Activated CD8-positive, alpha-beta T cell treated with anti-CD3 and anti-CD28 coated beads for 36 hours (primary cell): ENCODE results near the gene CADM2. TPM values are rescaled to one million over a fixed set of nuclear protein-coding genes. Genes with fewer than 3 reads are reported as not detected.

Experiments
- ATAC-seq: fragments of 200-7000 bp; cut with Tn5 transposase; one replicate; pipeline ENCODE4 v1.10.0; 2021; ENCODE audit warnings: mild to moderate bottlenecking, moderate library complexity
- CTCF ChIA-PET: fragments of 350-600 bp; sonication (Branson Sonifier 250); formaldehyde crosslinking; loops from one replicate; lab custom pipeline; 2021; ENCODE audit warnings: antibody characterized with exemption; lab: Charles Lee
- POLR2A ChIA-PET: fragments of 350-600 bp; sonication (Branson Sonifier 250); formaldehyde crosslinking; loops from one replicate; lab custom pipeline; 2021; ENCODE audit warnings: antibody characterized with exemption; lab: Charles Lee
- DNase-seq: peaks from one replicate; pipeline ENCODE4 v3.0.0-alpha.2; 2020
- H3K27ac Mint-ChIP-seq: one replicate; pipeline ENCODE4 v1.8.0; 2021; ENCODE audit warnings: mild to moderate bottlenecking, mixed read lengths
- H3K27me3 Mint-ChIP-seq: one replicate; pipeline ENCODE4 v1.8.0; 2021; ENCODE audit warnings: mixed read lengths
- H3K36me3 Mint-ChIP-seq: one replicate; pipeline ENCODE4 v1.8.0; 2021; ENCODE audit warnings: low read depth, mixed read lengths
- H3K4me1 Mint-ChIP-seq: one replicate; pipeline ENCODE4 v1.8.0; 2021; ENCODE audit warnings: low read depth, mixed read lengths
- H3K4me3 Mint-ChIP-seq: one replicate; pipeline ENCODE4 v1.8.0; 2021; ENCODE audit warnings: mild to moderate bottlenecking, moderate library complexity, mixed read lengths
- H3K9me3 Mint-ChIP-seq: one replicate; pipeline ENCODE4 v1.8.0; 2021; ENCODE audit warnings: mixed read lengths
- intact Hi-C: fragments of 100-400 bp; cut with micrococcal nuclease; formaldehyde crosslinking; loops from one replicate; pipeline ENCODE4 v1.10.0; 2022
- total RNA-seq, 2 experiments: library from RNA; stranded (reverse); gene quantifications; one replicate each; pipeline ENCODE4 v1.2.3, GENCODE V29; 2021
- TF ChIP-seq, protein P1 (sequence below): fragments of 200-600 bp; IDR thresholded peaks from one replicate; pipeline ENCODE4 v1.8.0; 2022; ENCODE audit warnings: antibody characterized with exemption, mild to moderate bottlenecking

CADM2 gene
- total RNA-seq, 2 experiments from 2014 or later = 0.38 TPM; not detected in 1

DNA sequence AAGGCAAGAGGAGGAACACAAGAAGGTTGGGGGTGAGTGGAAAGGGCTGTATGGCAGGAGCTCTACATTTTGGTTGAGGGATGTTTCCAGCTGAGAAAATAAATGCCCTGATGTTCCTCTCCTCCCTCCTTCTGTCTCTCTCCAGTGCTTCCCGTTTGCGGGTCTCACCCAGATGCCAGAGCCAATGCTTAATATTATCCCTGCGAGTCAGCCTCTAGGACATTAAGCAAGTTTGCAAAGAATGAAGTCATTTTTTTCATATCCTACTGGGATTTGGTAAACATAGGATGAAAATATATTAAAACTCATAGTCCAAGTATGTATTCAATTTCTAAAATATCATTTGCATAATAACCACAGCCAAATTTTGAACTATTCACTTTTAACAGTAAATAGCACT lies 295.9 kb downstream of the CADM2 start:
- no peaks in the 10 kb centered on the region for H3K27me3 Mint-ChIP-seq
- TF ChIP-seq, protein P1, sequence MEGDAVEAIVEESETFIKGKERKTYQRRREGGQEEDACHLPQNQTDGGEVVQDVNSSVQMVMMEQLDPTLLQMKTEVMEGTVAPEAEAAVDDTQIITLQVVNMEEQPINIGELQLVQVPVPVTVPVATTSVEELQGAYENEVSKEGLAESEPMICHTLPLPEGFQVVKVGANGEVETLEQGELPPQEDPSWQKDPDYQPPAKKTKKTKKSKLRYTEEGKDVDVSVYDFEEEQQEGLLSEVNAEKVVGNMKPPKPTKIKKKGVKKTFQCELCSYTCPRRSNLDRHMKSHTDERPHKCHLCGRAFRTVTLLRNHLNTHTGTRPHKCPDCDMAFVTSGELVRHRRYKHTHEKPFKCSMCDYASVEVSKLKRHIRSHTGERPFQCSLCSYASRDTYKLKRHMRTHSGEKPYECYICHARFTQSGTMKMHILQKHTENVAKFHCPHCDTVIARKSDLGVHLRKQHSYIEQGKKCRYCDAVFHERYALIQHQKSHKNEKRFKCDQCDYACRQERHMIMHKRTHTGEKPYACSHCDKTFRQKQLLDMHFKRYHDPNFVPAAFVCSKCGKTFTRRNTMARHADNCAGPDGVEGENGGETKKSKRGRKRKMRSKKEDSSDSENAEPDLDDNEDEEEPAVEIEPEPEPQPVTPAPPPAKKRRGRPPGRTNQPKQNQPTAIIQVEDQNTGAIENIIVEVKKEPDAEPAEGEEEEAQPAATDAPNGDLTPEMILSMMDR = no peak
- DNase-seq = no peak
- H3K36me3 Mint-ChIP-seq = no peaks in the 10 kb centered on the region
- intact Hi-C loops = no loop called here
- no peak for ATAC-seq
- peaks cover 3% of the 10 kb centered on the region for H3K9me3 Mint-ChIP-seq
- POLR2A ChIA-PET = no interaction called here
- no peak overlapping the region for H3K27ac Mint-ChIP-seq
- CTCF ChIA-PET = no interaction called here
- no peak overlapping the region for H3K4me3 Mint-ChIP-seq
- H3K4me1 Mint-ChIP-seq = no peaks in the 10 kb centered on the region

DNA sequence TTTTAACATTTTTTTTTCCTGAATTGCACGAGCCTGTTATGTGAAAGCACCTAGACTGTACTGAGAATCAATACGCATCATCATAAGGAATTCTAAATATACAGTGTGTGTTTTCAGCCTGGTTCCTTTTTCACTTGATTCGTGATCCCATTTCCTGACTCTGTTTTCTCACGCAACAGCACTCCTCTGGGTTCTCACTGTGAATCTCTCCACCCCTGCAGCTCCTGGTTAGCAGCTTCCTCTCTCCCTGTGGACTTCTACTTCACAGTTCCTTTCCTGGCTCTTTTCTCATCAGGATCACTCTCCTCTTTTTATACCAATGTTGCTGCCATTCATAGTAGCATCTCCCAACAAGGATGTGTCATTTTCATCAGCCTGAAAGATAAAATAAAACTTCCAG lies 297.2 kb downstream of the CADM2 start:
- Mint-ChIP-seq H3K4me3 (no peak overlapping the region), H3K9me3 (peaks cover 3% of the 10 kb centered on the region), H3K4me1 (no peaks in the 10 kb centered on the region), H3K36me3 (no peaks in the 10 kb centered on the region), H3K27me3 (no peaks in the 10 kb centered on the region), H3K27ac (no peak overlapping the region)
- no peak for DNase-seq
- POLR2A ChIA-PET = no interaction called here
- no peak for ATAC-seq
- TF ChIP-seq, protein P1 = no peak
- intact Hi-C loops = no loop called here
- CTCF ChIA-PET = no interaction called here

DNA sequence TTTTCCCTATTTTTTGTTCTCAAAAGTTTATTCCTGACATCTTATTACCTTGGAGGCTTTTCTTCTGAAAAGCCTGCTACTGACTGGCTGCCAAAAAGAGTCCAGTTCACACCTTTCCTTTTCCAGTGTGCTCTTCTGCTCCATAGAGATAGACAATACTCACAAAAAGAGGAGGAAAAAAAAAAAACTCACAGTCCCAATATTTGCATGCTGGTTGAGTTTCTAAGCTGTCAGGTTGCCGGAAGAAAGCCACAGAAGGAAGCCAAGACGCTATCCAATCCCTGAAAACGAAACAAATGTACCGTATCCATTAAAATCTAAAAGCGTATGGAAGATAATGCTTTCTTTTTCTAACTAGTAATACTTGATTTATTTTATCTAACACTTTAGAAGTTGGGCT lies 299.5 kb downstream of the CADM2 start:
- H3K27me3 Mint-ChIP-seq = no peaks in the 10 kb centered on the region
- H3K4me3 Mint-ChIP-seq = no peak overlapping the region
- no peak overlapping the region for H3K27ac Mint-ChIP-seq
- ATAC-seq (no peak), DNase-seq (no peak)
- intact Hi-C loops = no loop called here
- H3K9me3 Mint-ChIP-seq = peaks cover 1% of the 10 kb centered on the region
- CTCF ChIA-PET = no interaction called here
- POLR2A ChIA-PET = no interaction called here
- no peaks in the 10 kb centered on the region for H3K4me1 Mint-ChIP-seq
- TF ChIP-seq, protein P1 = no peak
- no peaks in the 10 kb centered on the region for H3K36me3 Mint-ChIP-seq

DNA sequence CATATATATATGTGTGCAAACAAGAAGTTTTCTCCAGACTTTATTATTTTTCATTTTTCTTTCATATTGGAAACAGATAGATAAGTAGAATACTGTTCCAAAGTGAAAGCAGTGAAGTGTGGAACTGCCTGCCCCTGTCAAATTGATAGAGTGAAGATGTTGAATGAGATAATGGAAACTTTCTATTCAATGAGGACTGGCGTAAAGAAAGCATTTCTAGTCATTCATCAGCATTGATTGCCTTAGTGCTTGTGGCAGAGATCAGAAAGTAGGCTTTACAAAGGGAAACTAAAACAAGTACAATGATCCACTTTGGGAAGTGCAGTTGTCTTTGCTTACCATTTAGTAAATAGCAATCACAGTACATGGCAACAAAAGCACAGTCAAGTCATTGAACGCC lies 300.0 kb downstream of the CADM2 start:
- H3K4me3 Mint-ChIP-seq = no peak overlapping the region
- no peak for ATAC-seq
- no peaks in the 10 kb centered on the region for H3K36me3 Mint-ChIP-seq
- DNase-seq = no peak
- intact Hi-C loops = no loop called here
- POLR2A ChIA-PET = no interaction called here
- H3K27ac Mint-ChIP-seq = no peak overlapping the region
- H3K4me1 Mint-ChIP-seq = no peaks in the 10 kb centered on the region
- peaks cover 1% of the 10 kb centered on the region for H3K9me3 Mint-ChIP-seq
- TF ChIP-seq, protein P1 = no peak
- H3K27me3 Mint-ChIP-seq = no peaks in the 10 kb centered on the region
- CTCF ChIA-PET = no interaction called here

DNA sequence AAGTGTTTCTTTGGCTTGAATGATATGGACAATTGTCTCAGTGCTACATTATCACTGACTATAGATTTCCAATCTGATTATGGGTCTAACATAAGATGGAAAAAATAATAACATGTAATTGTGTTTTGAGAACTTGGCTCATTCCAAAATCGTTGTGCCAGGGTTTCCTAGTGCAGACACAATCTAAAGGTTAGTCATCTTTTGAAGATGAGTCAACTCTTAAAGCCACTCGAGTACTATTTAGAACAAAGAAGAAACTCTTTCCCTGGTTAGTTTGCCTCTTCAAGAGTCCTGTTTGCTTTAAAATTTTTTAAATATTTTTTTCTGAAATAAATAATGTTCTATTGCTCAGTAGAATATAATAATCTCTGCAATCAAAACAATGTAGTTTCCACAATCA lies 301.0 kb downstream of the CADM2 start:
- intact Hi-C loops = no loop called here
- Mint-ChIP-seq H3K4me3 (no peak overlapping the region), H3K27ac (no peak overlapping the region), H3K36me3 (no peaks in the 10 kb centered on the region), H3K9me3 (peaks cover 1% of the 10 kb centered on the region), H3K4me1 (no peaks in the 10 kb centered on the region), H3K27me3 (no peaks in the 10 kb centered on the region)
- DNase-seq = no peak
- POLR2A ChIA-PET = no interaction called here
- TF ChIP-seq, protein P1 = no peak
- CTCF ChIA-PET = no interaction called here
- ATAC-seq = no peak
